ENCODE measurements around the gene IL17F.

IL17F gene

GRCh38 chr6:52195886-52196285 lies 48.4 kb downstream of the IL17F start:
- Mint-ChIP-seq H3K4me1 (ENCODE audit: low read depth) (no peaks in the 10 kb centered on the region), H3K27ac (no peak overlapping the region), H3K9me3 (peaks cover 24% of the 10 kb centered on the region), H3K27me3 (no peaks in the 10 kb centered on the region), H3K36me3 (ENCODE audit: low read depth) (no peaks in the 10 kb centered on the region), H3K4me3 (no peak overlapping the region)
- intact Hi-C loops (cut with micrococcal nuclease), result no loop called here

DNA sequence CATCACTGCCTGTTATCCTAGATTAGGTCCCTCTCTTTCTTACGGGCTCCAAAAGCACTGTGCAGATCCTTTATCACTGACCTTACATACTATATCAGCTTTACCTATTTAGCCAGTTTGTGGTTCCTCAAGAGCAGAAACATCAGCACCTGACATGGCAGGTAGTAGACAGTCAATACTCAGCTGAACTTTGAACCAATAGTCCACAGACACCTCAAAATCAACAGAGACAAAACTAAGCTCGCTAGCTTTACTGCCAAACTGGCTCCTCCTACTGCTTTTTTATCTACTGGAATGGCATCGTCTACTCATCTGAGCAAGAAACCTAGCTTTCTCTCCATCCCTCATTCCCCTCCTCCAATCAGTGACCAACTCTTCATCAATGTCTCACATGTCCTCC lies 52.5 kb downstream of the IL17F start:
- Mint-ChIP-seq H3K4me1 (ENCODE audit: low read depth) (no peaks in the 10 kb centered on the region), H3K36me3 (ENCODE audit: low read depth) (no peaks in the 10 kb centered on the region), H3K9me3 (no peaks in the 10 kb centered on the region), H3K27ac (no peak overlapping the region), H3K27me3 (peaks cover 2% of the 10 kb centered on the region), H3K4me3 (no peak overlapping the region)
- intact Hi-C loops (cut with micrococcal nuclease), result no loop called here

- Mint-ChIP-seq H3K27ac (no peak overlapping the region), H3K9me3 (no peaks in the 10 kb centered on the region), H3K36me3 (ENCODE audit: low read depth) (no peaks in the 10 kb centered on the region), H3K27me3 (peaks cover 2% of the 10 kb centered on the region), H3K4me1 (ENCODE audit: low read depth) (no peaks in the 10 kb centered on the region), H3K4me3 (no peak overlapping the region)
- intact Hi-C loops (cut with micrococcal nuclease), result no loop called here
Measured at GRCh38 chr6:52190409-52190808, 53.9 kb downstream of the IL17F start.

- no peak overlapping the region for H3K4me3 Mint-ChIP-seq
- H3K27ac Mint-ChIP-seq, result no peak overlapping the region
- intact Hi-C loops (cut with micrococcal nuclease), result no loop called here
- H3K36me3 Mint-ChIP-seq (ENCODE audit: low read depth), result no peaks in the 10 kb centered on the region
- no peaks in the 10 kb centered on the region for H3K4me1 Mint-ChIP-seq (ENCODE audit: low read depth)
- H3K27me3 Mint-ChIP-seq, result peaks cover 2% of the 10 kb centered on the region
- H3K9me3 Mint-ChIP-seq, result no peaks in the 10 kb centered on the region
Measured at GRCh38 chr6:52189974-52190373, 54.3 kb downstream of the IL17F start.

- Mint-ChIP-seq H3K27me3 (peaks cover 4% of the 10 kb centered on the region), H3K9me3 (no peaks in the 10 kb centered on the region), H3K36me3 (ENCODE audit: low read depth) (no peaks in the 10 kb centered on the region), H3K4me3 (no peak overlapping the region), H3K27ac (no peak overlapping the region), H3K4me1 (ENCODE audit: low read depth) (no peaks in the 10 kb centered on the region)
- intact Hi-C loops (cut with micrococcal nuclease), result no loop called here
Measured at GRCh38 chr6:52187098-52187497, 57.2 kb downstream of the IL17F start.

Measured in dendritic cell treated with granulocyte-macrophage colony-stimulating factor and Interleukin-4, amounts not matched to agents 40 ng/mL and 50 ng/mL, for 4 days (primary cell).